IMR-90 (cell line): Measurements from ENCODE around the gene KRTAP10-7. TPM values are rescaled to one million over a fixed set of nuclear protein-coding genes. Genes with fewer than 3 reads are reported as not detected.

Experiments used
- ATAC-seq: fragments of 200-7000 bp; cut with Tn5 transposase; 2 replicates; pipeline ENCODE4 v1.9.1; 2020; ENCODE audit warnings: low read depth, mild to moderate bottlenecking, moderate library complexity
- BruUV-seq: library from RNA; stranded (reverse); fragments of 400-500 nt; replicated peaks from 2 replicates; lab custom pipeline; 2021; lab: Mats Ljungman, UMichigan
- CTCF ChIA-PET: fragments of 300-600 bp; formaldehyde crosslinking; extraction: SDS; loops from one replicate; lab custom pipeline; 2021; ENCODE audit warnings: antibody characterized with exemption; lab: Yijun Ruan, JAX
- POLR2A ChIA-PET: fragments of 300-600 bp; sonication (Branson Sonifier 250); formaldehyde crosslinking; loops from one replicate; lab custom pipeline; 2022; ENCODE audit warnings: antibody characterized with exemption; ENCODE audit not compliant: unreplicated experiment; lab: Charles Lee
- DNase-seq: peaks from one replicate; pipeline ENCODE4 v3.0.0; 2013
- H2AFZ ChIP-seq: replicated peaks from 2 replicates; pipeline ENCODE3; 2013; ENCODE audit warnings: low read length, mild to moderate bottlenecking; ENCODE audit not compliant: poor library complexity
- H2AK5ac ChIP-seq: 2 replicates; pipeline ENCODE4 v1.6.1; 2013; ENCODE audit warnings: low read depth, low read length, inconsistent platforms
- H2AK9ac ChIP-seq: replicated peaks from 2 replicates; pipeline ENCODE3; 2013; ENCODE audit warnings: mild to moderate bottlenecking, low read depth, low read length, moderate library complexity; ENCODE audit not compliant: poor library complexity
- H2BK120ac ChIP-seq: 2 replicates; pipeline ENCODE4 v1.6.1; 2013; ENCODE audit warnings: low read depth, low read length, inconsistent platforms
- H2BK15ac ChIP-seq: 3 replicates; pipeline ENCODE4 v1.6.1; 2013; ENCODE audit warnings: low read depth, low read length, inconsistent platforms
- H2BK20ac ChIP-seq: 2 replicates; pipeline ENCODE4 v1.6.1; 2013; ENCODE audit warnings: low read depth, mild to moderate bottlenecking, inconsistent platforms, low read length, moderate library complexity
- H2BK5ac ChIP-seq: 2 replicates; pipeline ENCODE4 v1.6.1; 2013; ENCODE audit warnings: mild to moderate bottlenecking, low read depth, low read length, inconsistent platforms; ENCODE audit not compliant: poor library complexity, severe bottlenecking
- H3K14ac ChIP-seq: replicated peaks from 2 replicates; pipeline ENCODE4 v1.6.1; 2013; ENCODE audit warnings: low read depth, low read length, inconsistent platforms
- H3K18ac ChIP-seq: 2 replicates; pipeline ENCODE4 v1.6.1; 2013; ENCODE audit warnings: low read depth, low read length, control low read depth
- H3K23ac ChIP-seq: 2 replicates; pipeline ENCODE4 v1.6.1; 2013; ENCODE audit warnings: low read depth, low read length, inconsistent platforms
- H3K27ac ChIP-seq: 2 replicates; pipeline ENCODE4 v1.5.1; 2013; ENCODE audit warnings: mild to moderate bottlenecking, control low read depth, low read length; ENCODE audit not compliant: insufficient read depth
- H3K27me3 ChIP-seq: 2 replicates; pipeline ENCODE4 v1.6.1; 2013; ENCODE audit warnings: low read length; ENCODE audit not compliant: control insufficient read depth, insufficient read depth
- H3K36me3 ChIP-seq: 2 replicates; pipeline ENCODE4 v1.6.1; 2013; ENCODE audit warnings: low read length, mixed read lengths; ENCODE audit not compliant: control insufficient read depth, insufficient read depth
- H3K4ac ChIP-seq: 2 replicates; pipeline ENCODE4 v1.6.1; 2013; ENCODE audit warnings: low read depth, low read length, inconsistent platforms
- H3K4me1 ChIP-seq: 2 replicates; pipeline ENCODE4 v1.6.1; 2013; ENCODE audit warnings: low read length, mixed read lengths; ENCODE audit not compliant: control insufficient read depth, insufficient read depth
- H3K4me2 ChIP-seq: 2 replicates; pipeline ENCODE4 v1.6.1; 2013; ENCODE audit warnings: low read depth, mild to moderate bottlenecking, control low read depth, low read length, moderate library complexity
- H3K4me3 ChIP-seq: 2 replicates; pipeline ENCODE4 v1.5.1; 2013; ENCODE audit warnings: low read depth, mild to moderate bottlenecking, control low read depth, low read length, moderate library complexity; ENCODE audit not compliant: insufficient read depth
- H3K56ac ChIP-seq: 2 replicates; pipeline ENCODE4 v1.6.1; 2013; ENCODE audit warnings: low read length, inconsistent platforms; ENCODE audit not compliant: insufficient read depth; ENCODE audit errors: extremely low read depth
- H3K79me1 ChIP-seq, 2 experiments: 2 replicates each; pipeline ENCODE4 v1.6.1; 2013; ENCODE audit warnings: low read length in 2 of 2, inconsistent platforms in 1 of 2, low read depth in 1 of 2
- H3K9ac ChIP-seq: 2 replicates; pipeline ENCODE4 v1.6.1; 2013; ENCODE audit warnings: low read depth, low read length, control low read depth
- H3K9me1 ChIP-seq: 2 replicates; pipeline ENCODE4 v1.6.1; 2013; ENCODE audit warnings: low read length, inconsistent platforms; ENCODE audit not compliant: insufficient read depth
- H3K9me3 ChIP-seq: 2 replicates; pipeline ENCODE4 v1.6.1; 2013; ENCODE audit warnings: low read length; ENCODE audit not compliant: control insufficient read depth, insufficient read depth
- H4K20me1 ChIP-seq: 2 replicates; pipeline ENCODE4 v1.6.1; 2013; ENCODE audit warnings: low read length, inconsistent platforms; ENCODE audit not compliant: insufficient read depth
- H4K5ac ChIP-seq: 2 replicates; pipeline ENCODE4 v1.6.1; 2013; ENCODE audit warnings: mild to moderate bottlenecking, low read depth, low read length, control low read depth
- H4K8ac ChIP-seq, 2 experiments: 2 replicates each; pipeline ENCODE4 v1.6.1; 2013; ENCODE audit warnings: low read depth in 2 of 2, low read length in 2 of 2, control low read depth in 1 of 2, inconsistent platforms in 1 of 2
- H4K91ac ChIP-seq: 2 replicates; pipeline ENCODE4 v1.6.1; 2013; ENCODE audit warnings: low read depth, low read length, inconsistent platforms; ENCODE audit not compliant: insufficient read depth
- BHLHE40 ChIP-seq: fragments of 150-350 bp; IDR thresholded peaks from 2 replicates; pipeline ENCODE4 v1.6.1; 2016; ENCODE audit warnings: mild to moderate bottlenecking, low read depth, low read length
- CEBPB ChIP-seq: IDR thresholded peaks from 2 replicates; pipeline ENCODE4 v1.6.1; 2012; ENCODE audit warnings: low read depth, low read length, improper control_type of control experiment
- CHD1 ChIP-seq: IDR thresholded peaks from 2 replicates; pipeline ENCODE4 v1.6.1; 2012; ENCODE audit warnings: low read depth, low read length, improper control_type of control experiment
- CTCF ChIP-seq: conservative IDR thresholded peaks from 2 replicates; pipeline ENCODE4 v1.5.1; 2012; ENCODE audit warnings: mild to moderate bottlenecking, low read depth, low read length, improper control_type of control experiment
- FOS ChIP-seq: fragments of 150-350 bp; IDR thresholded peaks from 2 replicates; pipeline ENCODE4 v1.6.1; 2016; ENCODE audit warnings: low read depth, low read length
- MAFK ChIP-seq: IDR thresholded peaks from 2 replicates; pipeline ENCODE4 v1.6.1; 2012; ENCODE audit warnings: low read depth, low read length, improper control_type of control experiment
- MAZ ChIP-seq: IDR thresholded peaks from 2 replicates; pipeline ENCODE4 v1.6.1; 2012; ENCODE audit warnings: low read depth, mild to moderate bottlenecking, low read length, improper control_type of control experiment, moderate library complexity, borderline replicate concordance
- MXI1 ChIP-seq: IDR thresholded peaks from 2 replicates; pipeline ENCODE4 v1.6.1; 2012; ENCODE audit warnings: low read depth, mild to moderate bottlenecking, low read length, moderate library complexity, borderline replicate concordance
- NFE2L2 ChIP-seq: fragments of 150-350 bp; IDR thresholded peaks from 2 replicates; pipeline ENCODE4 v1.6.1; 2016; ENCODE audit warnings: low read depth, mild to moderate bottlenecking, low read length
- POLR2A ChIP-seq: IDR thresholded peaks from 2 replicates; pipeline ENCODE4 v1.6.1; 2012; ENCODE audit warnings: mild to moderate bottlenecking, low read depth, low read length
- RAD21 ChIP-seq: IDR thresholded peaks from 2 replicates; pipeline ENCODE4 v1.6.1; 2012; ENCODE audit warnings: low read length, improper control_type of control experiment
- RCOR1 ChIP-seq: IDR thresholded peaks from 2 replicates; pipeline ENCODE4 v1.6.1; 2012; ENCODE audit warnings: mild to moderate bottlenecking, low read length, improper control_type of control experiment; ENCODE audit not compliant: insufficient replicate concordance
- RFX5 ChIP-seq: IDR thresholded peaks from 2 replicates; pipeline ENCODE4 v1.8.0; 2012; ENCODE audit warnings: low read depth, mild to moderate bottlenecking, low read length, moderate library complexity
- SMC3 ChIP-seq: fragments of 150-350 bp; IDR thresholded peaks from 2 replicates; pipeline ENCODE4 v1.6.1; 2016; ENCODE audit warnings: low read depth, mild to moderate bottlenecking, antibody characterized with exemption, low read length, moderate library complexity
- USF2 ChIP-seq: fragments of 150-350 bp; IDR thresholded peaks from 2 replicates; pipeline ENCODE4 v1.6.1; 2017; ENCODE audit warnings: mild to moderate bottlenecking, antibody characterized with exemption, low read length, low read depth
- WGBS, 2 experiments: methylation state at CpG; one replicate each; pipeline versions ENCODE4 v1.1.5 to v1.1.7; 2013; ENCODE audit warnings: missing lambda C conversion rate in 2 of 2; ENCODE audit not compliant: insufficient read length in 1 of 2; ENCODE audit errors: extremely low coverage in 2 of 2; 5-methylcytosine and 5-hydroxymethylcytosine counted together
- dilution Hi-C: fragments of 300-500 bp; cut with HindIII; formaldehyde crosslinking; loops from one replicate; pipeline ENCODE4 v1.14.3; 2018; ENCODE audit warnings: low sequenced_read_pairs; ENCODE audit not compliant: unreplicated experiment
- in situ Hi-C: fragments of 300-500 bp; cut with MboI; formaldehyde crosslinking; loops from 3 replicates; pipeline ENCODE4 v1.14.3; 2019; ENCODE audit warnings: low sequenced_read_pairs, inconsistent platforms, mixed read lengths
- intact Hi-C: fragments of 100-400 bp; cut with micrococcal nuclease; formaldehyde crosslinking; loops from 2 replicates; pipeline ENCODE4 v1.10.0; 2022
- polyA plus RNA-seq, 3 experiments: library from polyadenylated mRNA; depleted of rRNA; stranded (reverse); fragments of >200 nt; gene quantifications; 2 replicates each; pipeline ENCODE4 v1.2.3, GENCODE V29; 2012; ENCODE audit warnings: low replicate concordance in 1 of 3
- total RNA-seq: library from RNA; depleted of rRNA; stranded (reverse); fragments of >200 nt; gene quantifications from 2 replicates; pipeline ENCODE4 v1.2.3, GENCODE V29; 2012

KRTAP10-7 gene
- total and polyA plus RNA-seq, 2 of the 4 experiments (the other 2 are of a cell fraction) = not detected

- Histone ChIP-seq H2BK20ac (no peak overlapping the region), H4K5ac (no peak overlapping the region), H3K9ac (no peak overlapping the region), H3K27me3 (peaks cover 3% of the 10 kb centered on the region; the same call in 1 of the 2 replicates), H4K20me1 (no peaks in the 10 kb centered on the region), H3K27ac (no peak overlapping the region), H3K4me3 (no peak overlapping the region), H2AK9ac (no peak overlapping the region), H2BK120ac (no peak overlapping the region), H2BK5ac (no peak overlapping the region), H3K4me2 (no peak overlapping the region), H3K9me3 (peaks cover 13% of the 10 kb centered on the region), H4K8ac (no peak overlapping the region), H2AFZ (no peak overlapping the region), H3K23ac (no peak overlapping the region), H3K18ac (no peak overlapping the region), H3K36me3 (no peaks in the 10 kb centered on the region), H4K91ac (no peak overlapping the region), H3K56ac (no peak overlapping the region), H2AK5ac (no peak overlapping the region), H3K4ac (no peak overlapping the region), H2BK15ac (no peak overlapping the region), H3K79me1 (no peaks in the 10 kb centered on the region), H3K14ac (no peak overlapping the region), H3K9me1 (no peaks in the 10 kb centered on the region), H3K4me1 (no peaks in the 10 kb centered on the region)
- TF ChIP-seq SMC3 = no peak
- TF ChIP-seq RCOR1 = no peak
- no peak for TF ChIP-seq CTCF
- no peak for TF ChIP-seq RFX5
- no peak for TF ChIP-seq BHLHE40
- TF ChIP-seq FOS = no peak
- TF ChIP-seq MAZ = no peak
- no peak for TF ChIP-seq MAFK
- no peak for TF ChIP-seq CHD1
- no peak for TF ChIP-seq CEBPB
- TF ChIP-seq MXI1 = no peak
- no peak for TF ChIP-seq USF2
- no peak for TF ChIP-seq NFE2L2
- no peak for TF ChIP-seq POLR2A
- TF ChIP-seq RAD21 = no peak
- in situ Hi-C loops = no loop called here
- ATAC-seq = no peak
- intact Hi-C loops = no loop called here
- CTCF ChIA-PET = no interaction called here
- dilution Hi-C loops = no loop called here
- BruUV-seq = no TSS peak
- 77% methylated on average over 11 of the region's 13 CpGs; no CpG with 5 or more reads in 1 of the 2 experiments for WGBS, 2 experiments
- POLR2A ChIA-PET = no interaction called here
- DNase-seq = no peak
Measured at GRCh38 chr21:44612669-44613229, 12.4 kb downstream of the KRTAP10-7 start.
